ENCODE results near the gene NDFIP2.

DNA sequence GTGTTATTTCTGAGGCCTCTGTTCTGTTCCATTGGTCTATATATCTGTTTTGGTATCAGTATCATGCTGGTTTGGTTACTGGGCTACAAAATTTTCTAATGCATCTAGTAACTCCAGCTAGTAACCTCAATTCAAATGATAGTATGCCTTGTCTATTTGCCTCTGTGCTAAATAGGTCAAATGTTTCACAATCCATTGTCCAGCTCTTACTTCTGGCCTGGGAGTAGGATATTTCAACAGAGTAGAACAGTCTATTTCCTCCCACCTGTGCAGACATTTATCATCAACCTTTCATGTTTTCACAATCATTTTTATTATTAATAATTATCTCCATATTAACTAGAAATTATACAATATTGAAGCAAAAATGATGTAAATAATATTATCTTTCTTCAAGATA is 18.1 kb upstream of the NDFIP2 start:
- TF ChIP-seq, protein P1, sequence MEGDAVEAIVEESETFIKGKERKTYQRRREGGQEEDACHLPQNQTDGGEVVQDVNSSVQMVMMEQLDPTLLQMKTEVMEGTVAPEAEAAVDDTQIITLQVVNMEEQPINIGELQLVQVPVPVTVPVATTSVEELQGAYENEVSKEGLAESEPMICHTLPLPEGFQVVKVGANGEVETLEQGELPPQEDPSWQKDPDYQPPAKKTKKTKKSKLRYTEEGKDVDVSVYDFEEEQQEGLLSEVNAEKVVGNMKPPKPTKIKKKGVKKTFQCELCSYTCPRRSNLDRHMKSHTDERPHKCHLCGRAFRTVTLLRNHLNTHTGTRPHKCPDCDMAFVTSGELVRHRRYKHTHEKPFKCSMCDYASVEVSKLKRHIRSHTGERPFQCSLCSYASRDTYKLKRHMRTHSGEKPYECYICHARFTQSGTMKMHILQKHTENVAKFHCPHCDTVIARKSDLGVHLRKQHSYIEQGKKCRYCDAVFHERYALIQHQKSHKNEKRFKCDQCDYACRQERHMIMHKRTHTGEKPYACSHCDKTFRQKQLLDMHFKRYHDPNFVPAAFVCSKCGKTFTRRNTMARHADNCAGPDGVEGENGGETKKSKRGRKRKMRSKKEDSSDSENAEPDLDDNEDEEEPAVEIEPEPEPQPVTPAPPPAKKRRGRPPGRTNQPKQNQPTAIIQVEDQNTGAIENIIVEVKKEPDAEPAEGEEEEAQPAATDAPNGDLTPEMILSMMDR (IDR thresholded peaks at IDR 0.05 in 4 of 5, conservative IDR thresholded peaks at IDR 0.05 in 1 of 5) = no peak
- no peak for TF ChIP-seq POLR2A (IDR thresholded peaks at IDR 0.05)
